Skeletal muscle cell (primary cell): ENCODE data around the gene KIZ.

Experiments used
- DNase-seq: peaks from one replicate; pipeline ENCODE4 v3.0.0-alpha.2; 2010; ENCODE audit warnings: low read depth
- H3K4me3 ChIP-seq: 2 replicates; pipeline ENCODE4 v1.5.1; 2011; ENCODE audit warnings: low read depth, mild to moderate bottlenecking, control low read depth, low read length, moderate library complexity

Gene KIZ

GRCh38 chr20:21125849-21126580 lies at the start of gene KIZ:
TSS of gene KIZ (plus strand) at chr20:21126082. CDS start at chr20:21126116, 34 bp downstream.
- peak; percentile 80 for DNase-seq
- peak within 1 kb of the TSS; percentile 89 for H3K4me3 ChIP-seq

GRCh38 chr20:21077809-21078345 lies 48.0 kb upstream of the KIZ start:
- no peak overlapping the region for H3K4me3 ChIP-seq
- no peak for DNase-seq

- H3K4me3 ChIP-seq, result no peak overlapping the region
- no peak for DNase-seq
These were observed 43.3 kb upstream of the KIZ start for GRCh38 chr20:21082584-21082983.

GRCh38 chr20:21083825-21084325 lies 42.0 kb upstream of the KIZ start:
- H3K4me3 ChIP-seq, result no peak overlapping the region
- DNase-seq, result no peak

- DNase-seq, result no peak
- H3K4me3 ChIP-seq, result no peak overlapping the region
These were observed 37.9 kb upstream of the KIZ start for GRCh38 chr20:21087862-21088540.

- no peak overlapping the region for H3K4me3 ChIP-seq
- DNase-seq, result no peak
These were observed 36.5 kb upstream of the KIZ start for GRCh38 chr20:21089391-21089790.

- no peak overlapping the region for H3K4me3 ChIP-seq
- no peak for DNase-seq
These were observed 35.7 kb upstream of the KIZ start for GRCh38 chr20:21090111-21090618.

GRCh38 chr20:21090721-21091120 lies 35.2 kb upstream of the KIZ start:
- H3K4me3 ChIP-seq, result no peak overlapping the region
- no peak for DNase-seq

- no peak for DNase-seq
- H3K4me3 ChIP-seq, result no peak overlapping the region
These were observed 33.1 kb upstream of the KIZ start for GRCh38 chr20:21092806-21093205.

GRCh38 chr20:21096321-21097043 lies 29.4 kb upstream of the KIZ start:
- no peak for DNase-seq
- no peak overlapping the region for H3K4me3 ChIP-seq

- H3K4me3 ChIP-seq, result peak overlapping the region; percentile 31
- no peak for DNase-seq
These were observed 25.9 kb upstream of the KIZ start for GRCh38 chr20:21099751-21100577.

- no peak for DNase-seq
- H3K4me3 ChIP-seq, result peak overlapping the region; percentile 31
These were observed 25.1 kb upstream of the KIZ start for GRCh38 chr20:21100578-21101452.

- peak overlapping the region; percentile 31 for H3K4me3 ChIP-seq
- DNase-seq, result no peak
These were observed 24.4 kb upstream of the KIZ start for GRCh38 chr20:21101453-21101931.

GRCh38 chr20:21101932-21102575 lies 23.8 kb upstream of the KIZ start:
- H3K4me3 ChIP-seq, result no peak overlapping the region
- DNase-seq, result no peak

- H3K4me3 ChIP-seq, result no peak overlapping the region
- DNase-seq, result no peak
These were observed 23.1 kb upstream of the KIZ start for GRCh38 chr20:21102603-21103311.

GRCh38 chr20:21103582-21104465 lies 22.1 kb upstream of the KIZ start:
- no peak overlapping the region for H3K4me3 ChIP-seq
- no peak for DNase-seq
